ENCODE data around the gene AOC2.
"Not testable (repeated sequence)": the region's sequence is repeated elsewhere in the genome, so short reads cannot be mapped to it uniquely, and the experiment has no call there.

AOC2 gene

GRCh38 chr17:42832213-42832933 lies 12.0 kb upstream of the AOC2 start:
- no peak for DNase-seq

- peak; percentile 90 to 95 for DNase-seq
These were observed 11.2 kb upstream of the AOC2 start, which contains the start of gene PSME3 for GRCh38 chr17:42832934-42833766. Gene PSME3 (plus strand): TSS chr17:42833397. CDS start chr17:42833632, 235 bp downstream.

GRCh38 chr17:42833767-42834422 lies 10.5 kb upstream of the AOC2 start:
- DNase-seq = no peak

GRCh38 chr17:42835732-42836131 lies 8.6 kb upstream of the AOC2 start:
- DNase-seq = no peak

- DNase-seq = no peak
These were observed 2.2 kb upstream of the AOC2 start for GRCh38 chr17:42841975-42842685.

GRCh38 chr17:42843358-42843934 lies 934 bp upstream of the AOC2 start:
- DNase-seq = peak; percentile 49 to 73

- DNase-seq = no peak
These were observed 578 bp downstream of the AOC2 start for GRCh38 chr17:42844761-42845555.

GRCh38 chr17:42845556-42845917 lies 1.2 kb downstream of the AOC2 start:
- no peak for DNase-seq

GRCh38 chr17:42845918-42846593 lies 1.7 kb downstream of the AOC2 start:
- no peak for DNase-seq

GRCh38 chr17:42846594-42847280 lies 2.4 kb downstream of the AOC2 start:
- no peak for DNase-seq

GRCh38 chr17:42848093-42848492 lies 3.7 kb downstream of the AOC2 start:
- no peak for DNase-seq

- DNase-seq = no peak
These were observed 4.7 kb downstream of the AOC2 start for GRCh38 chr17:42849031-42849430.

GRCh38 chr17:42849451-42850181 lies 5.2 kb downstream of the AOC2 start:
- no peak for DNase-seq

- no peak for DNase-seq
These were observed 6.6 kb downstream of the AOC2 start, which contains the start of gene AOC3 for GRCh38 chr17:42850954-42851353. Gene AOC3 (plus strand): TSS chr17:42851199. CDS start chr17:42851344, 145 bp downstream.

GRCh38 chr17:42851371-42852240 lies 7.2 kb downstream of the AOC2 start:
- not testable (repeated sequence) for DNase-seq

GRCh38 chr17:42852351-42852750 lies 8.0 kb downstream of the AOC2 start:
- no peak for DNase-seq

- DNase-seq = no peak
These were observed 8.6 kb downstream of the AOC2 start for GRCh38 chr17:42853004-42853403.

GRCh38 chr17:42853597-42853967 lies 9.2 kb downstream of the AOC2 start:
- DNase-seq = no peak

Data from AML-193 (cell line).